Measurements from ENCODE around the gene SPTBN1. TPM values are rescaled to one million over a fixed set of nuclear protein-coding genes. Genes with fewer than 3 reads are reported as not detected.

The SPTBN1 gene
- total and polyA plus RNA-seq, 2 experiments from 2014 or later: 58.1 to 204 TPM

DNA sequence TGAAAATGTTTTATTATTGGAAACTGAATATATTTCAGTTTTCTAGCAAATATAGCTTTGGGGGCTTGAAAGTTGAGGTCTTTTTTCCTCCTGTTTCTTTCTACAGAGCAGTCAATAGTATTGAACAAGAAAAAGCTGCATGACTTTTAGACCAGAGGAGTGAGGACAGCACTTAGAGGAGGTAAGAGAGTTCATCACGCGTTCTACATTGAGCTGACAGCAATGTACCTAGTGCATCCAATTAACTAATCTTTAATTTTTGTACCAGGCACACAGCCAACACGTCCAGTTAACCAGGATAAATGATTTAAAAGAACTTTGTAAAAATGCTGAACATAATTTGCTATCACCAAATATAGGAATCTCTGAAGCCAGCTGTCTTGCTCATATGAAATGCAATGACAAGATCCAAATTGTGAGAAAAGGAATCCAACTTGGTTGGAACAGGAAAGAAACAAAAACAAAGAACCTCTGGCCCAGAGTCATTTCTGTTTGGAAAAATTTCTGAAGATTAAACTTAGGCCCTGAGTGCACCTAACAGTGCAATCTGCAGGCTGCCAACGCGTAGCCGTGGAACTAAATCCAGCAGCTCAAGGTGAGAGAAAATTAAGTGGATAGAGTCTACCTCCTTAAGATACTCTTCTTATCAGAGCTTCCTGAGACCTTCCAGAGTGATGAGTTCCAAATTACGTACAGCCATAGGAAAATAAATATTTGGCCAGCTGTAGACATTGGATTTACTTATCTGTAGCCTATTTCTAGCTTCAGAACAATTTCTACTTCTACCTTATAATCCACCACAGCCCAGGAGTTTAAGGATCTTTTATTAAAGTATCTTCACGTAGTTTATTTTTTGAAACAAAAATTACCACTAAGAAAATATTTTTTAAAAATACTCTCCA lies 20.6 kb upstream of the SPTBN1 start:
- H3K27ac Mint-ChIP-seq: no peak overlapping the region
- no peak overlapping the region for H2AFZ ChIP-seq

DNA sequence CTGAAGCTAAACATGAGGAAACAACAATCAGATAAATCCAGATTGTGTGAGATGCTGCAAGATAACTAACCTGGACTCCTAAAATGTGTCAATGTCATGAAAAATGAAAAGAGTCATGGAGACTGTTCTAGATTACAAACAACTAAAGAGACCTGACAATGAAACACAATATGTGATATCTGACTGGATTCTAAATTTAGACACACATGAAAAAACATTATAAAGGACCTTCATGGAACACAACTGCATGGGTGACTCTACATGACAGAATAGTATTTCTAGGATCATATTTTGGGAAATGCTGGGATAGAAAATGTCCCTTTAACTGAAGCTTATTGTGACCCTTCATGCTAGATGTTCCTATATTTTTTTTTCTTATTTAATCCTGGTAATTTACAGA lies 18.5 kb upstream of the SPTBN1 start:
- Histone ChIP-seq H3K79me2 (replicated peaks; ENCODE audit: insufficient read depth) (no peaks in the 10 kb centered on the region), H3K36me3 (ENCODE audit: insufficient read depth) (no peaks in the 10 kb centered on the region), H3K9me2 (ENCODE audit: insufficient read depth) (no peaks in the 10 kb centered on the region), H3K27me3 (ENCODE audit: insufficient read depth) (no peaks in the 10 kb centered on the region), H3K4me1 (ENCODE audit: insufficient read depth) (peaks cover 6% of the 10 kb centered on the region; the same call in 1 of the 2 replicates), H3K4me3 (no peak overlapping the region), H4K20me1 (replicated peaks; ENCODE audit: insufficient read depth) (no peaks in the 10 kb centered on the region), H3K27ac (ENCODE audit: low read depth) (no peak overlapping the region), H2AFZ (no peak overlapping the region), H3K4me2 (no peak overlapping the region), H3F3A (replicated peaks; ENCODE audit: low read depth) (no peaks in the 10 kb centered on the region)
- H3K27me3 Mint-ChIP-seq (ENCODE audit: insufficient read depth, low read depth, poor library complexity): no peaks in the 10 kb centered on the region
- DNase-seq (ENCODE audit: low spot score): no peak
- H3K4me1 Mint-ChIP-seq: no peaks in the 10 kb centered on the region
- no peak overlapping the region for H3K27ac Mint-ChIP-seq
- TF ChIP-seq, protein P1, sequence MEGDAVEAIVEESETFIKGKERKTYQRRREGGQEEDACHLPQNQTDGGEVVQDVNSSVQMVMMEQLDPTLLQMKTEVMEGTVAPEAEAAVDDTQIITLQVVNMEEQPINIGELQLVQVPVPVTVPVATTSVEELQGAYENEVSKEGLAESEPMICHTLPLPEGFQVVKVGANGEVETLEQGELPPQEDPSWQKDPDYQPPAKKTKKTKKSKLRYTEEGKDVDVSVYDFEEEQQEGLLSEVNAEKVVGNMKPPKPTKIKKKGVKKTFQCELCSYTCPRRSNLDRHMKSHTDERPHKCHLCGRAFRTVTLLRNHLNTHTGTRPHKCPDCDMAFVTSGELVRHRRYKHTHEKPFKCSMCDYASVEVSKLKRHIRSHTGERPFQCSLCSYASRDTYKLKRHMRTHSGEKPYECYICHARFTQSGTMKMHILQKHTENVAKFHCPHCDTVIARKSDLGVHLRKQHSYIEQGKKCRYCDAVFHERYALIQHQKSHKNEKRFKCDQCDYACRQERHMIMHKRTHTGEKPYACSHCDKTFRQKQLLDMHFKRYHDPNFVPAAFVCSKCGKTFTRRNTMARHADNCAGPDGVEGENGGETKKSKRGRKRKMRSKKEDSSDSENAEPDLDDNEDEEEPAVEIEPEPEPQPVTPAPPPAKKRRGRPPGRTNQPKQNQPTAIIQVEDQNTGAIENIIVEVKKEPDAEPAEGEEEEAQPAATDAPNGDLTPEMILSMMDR (conservative IDR thresholded peaks at IDR 0.05; ENCODE audit: low read depth in 2 of 2): no peak
- TF ChIP-seq STAT1 (IDR thresholded peaks at IDR 0.05; ENCODE audit: unreplicated experiment) (no peak), ZNF331 (CRISPR knock-in tag; IDR thresholded peaks at IDR 0.05; ENCODE audit: low read depth) (no peak), NANOG (IDR thresholded peaks at IDR 0.05; ENCODE audit: borderline replicate concordance) (no peak), EZH2phosphoT487 (IDR thresholded peaks at IDR 0.05; ENCODE audit: unreplicated experiment) (no peak)
- TF ChIP-seq, protein P2, sequence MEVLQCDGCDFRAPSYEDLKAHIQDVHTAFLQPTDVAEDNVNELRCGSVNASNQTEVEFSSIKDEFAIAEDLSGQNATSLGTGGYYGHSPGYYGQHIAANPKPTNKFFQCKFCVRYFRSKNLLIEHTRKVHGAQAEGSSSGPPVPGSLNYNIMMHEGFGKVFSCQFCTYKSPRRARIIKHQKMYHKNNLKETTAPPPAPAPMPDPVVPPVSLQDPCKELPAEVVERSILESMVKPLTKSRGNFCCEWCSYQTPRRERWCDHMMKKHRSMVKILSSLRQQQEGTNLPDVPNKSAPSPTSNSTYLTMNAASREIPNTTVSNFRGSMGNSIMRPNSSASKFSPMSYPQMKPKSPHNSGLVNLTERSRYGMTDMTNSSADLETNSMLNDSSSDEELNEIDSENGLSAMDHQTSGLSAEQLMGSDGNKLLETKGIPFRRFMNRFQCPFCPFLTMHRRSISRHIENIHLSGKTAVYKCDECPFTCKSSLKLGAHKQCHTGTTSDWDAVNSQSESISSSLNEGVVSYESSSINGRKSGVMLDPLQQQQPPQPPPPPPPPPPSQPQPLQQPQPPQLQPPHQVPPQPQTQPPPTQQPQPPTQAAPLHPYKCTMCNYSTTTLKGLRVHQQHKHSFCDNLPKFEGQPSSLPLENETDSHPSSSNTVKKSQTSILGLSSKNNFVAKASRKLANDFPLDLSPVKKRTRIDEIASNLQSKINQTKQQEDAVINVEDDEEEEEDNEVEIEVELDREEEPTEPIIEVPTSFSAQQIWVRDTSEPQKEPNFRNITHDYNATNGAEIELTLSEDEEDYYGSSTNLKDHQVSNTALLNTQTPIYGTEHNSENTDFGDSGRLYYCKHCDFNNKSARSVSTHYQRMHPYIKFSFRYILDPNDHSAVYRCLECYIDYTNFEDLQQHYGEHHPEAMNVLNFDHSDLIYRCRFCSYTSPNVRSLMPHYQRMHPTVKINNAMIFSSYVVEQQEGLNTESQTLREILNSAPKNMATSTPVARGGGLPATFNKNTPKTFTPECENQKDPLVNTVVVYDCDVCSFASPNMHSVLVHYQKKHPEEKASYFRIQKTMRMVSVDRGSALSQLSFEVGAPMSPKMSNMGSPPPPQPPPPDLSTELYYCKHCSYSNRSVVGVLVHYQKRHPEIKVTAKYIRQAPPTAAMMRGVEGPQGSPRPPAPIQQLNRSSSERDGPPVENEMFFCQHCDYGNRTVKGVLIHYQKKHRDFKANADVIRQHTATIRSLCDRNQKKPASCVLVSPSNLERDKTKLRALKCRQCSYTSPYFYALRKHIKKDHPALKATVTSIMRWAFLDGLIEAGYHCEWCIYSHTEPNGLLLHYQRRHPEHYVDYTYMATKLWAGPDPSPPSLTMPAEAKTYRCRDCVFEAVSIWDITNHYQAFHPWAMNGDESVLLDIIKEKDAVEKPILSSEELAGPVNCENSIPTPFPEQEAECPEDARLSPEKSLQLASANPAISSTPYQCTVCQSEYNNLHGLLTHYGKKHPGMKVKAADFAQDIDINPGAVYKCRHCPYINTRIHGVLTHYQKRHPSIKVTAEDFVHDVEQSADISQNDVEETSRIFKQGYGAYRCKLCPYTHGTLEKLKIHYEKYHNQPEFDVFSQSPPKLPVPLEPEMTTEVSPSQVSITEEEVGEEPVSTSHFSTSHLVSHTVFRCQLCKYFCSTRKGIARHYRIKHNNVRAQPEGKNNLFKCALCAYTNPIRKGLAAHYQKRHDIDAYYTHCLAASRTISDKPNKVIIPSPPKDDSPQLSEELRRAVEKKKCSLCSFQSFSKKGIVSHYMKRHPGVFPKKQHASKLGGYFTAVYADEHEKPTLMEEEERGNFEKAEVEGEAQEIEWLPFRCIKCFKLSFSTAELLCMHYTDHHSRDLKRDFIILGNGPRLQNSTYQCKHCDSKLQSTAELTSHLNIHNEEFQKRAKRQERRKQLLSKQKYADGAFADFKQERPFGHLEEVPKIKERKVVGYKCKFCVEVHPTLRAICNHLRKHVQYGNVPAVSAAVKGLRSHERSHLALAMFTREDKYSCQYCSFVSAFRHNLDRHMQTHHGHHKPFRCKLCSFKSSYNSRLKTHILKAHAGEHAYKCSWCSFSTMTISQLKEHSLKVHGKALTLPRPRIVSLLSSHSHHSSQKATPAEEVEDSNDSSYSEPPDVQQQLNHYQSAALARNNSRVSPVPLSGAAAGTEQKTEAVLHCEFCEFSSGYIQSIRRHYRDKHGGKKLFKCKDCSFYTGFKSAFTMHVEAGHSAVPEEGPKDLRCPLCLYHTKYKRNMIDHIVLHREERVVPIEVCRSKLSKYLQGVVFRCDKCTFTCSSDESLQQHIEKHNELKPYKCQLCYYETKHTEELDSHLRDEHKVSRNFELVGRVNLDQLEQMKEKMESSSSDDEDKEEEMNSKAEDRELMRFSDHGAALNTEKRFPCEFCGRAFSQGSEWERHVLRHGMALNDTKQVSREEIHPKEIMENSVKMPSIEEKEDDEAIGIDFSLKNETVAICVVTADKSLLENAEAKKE (CRISPR knock-in tag; IDR thresholded peaks at IDR 0.05): no peak
- H3K9me3 Mint-ChIP-seq: no peaks in the 10 kb centered on the region
- ATAC-seq: no peak
- H3K4me3 Mint-ChIP-seq: no peak overlapping the region
- no peaks in the 10 kb centered on the region for H3K36me3 Mint-ChIP-seq (ENCODE audit: low read depth)

More for the DNA sequence above, 20.6 kb upstream of the SPTBN1 start:
- DNase-seq (ENCODE audit: low spot score): no peak
- H4K20me1 ChIP-seq (replicated peaks; ENCODE audit: insufficient read depth): no peaks in the 10 kb centered on the region
- ATAC-seq: no peak
- TF ChIP-seq STAT1 (IDR thresholded peaks at IDR 0.05; ENCODE audit: unreplicated experiment) (no peak), ZNF114 (CRISPR knock-in tag; IDR thresholded peaks at IDR 0.05) (no peak), EZH2phosphoT487 (IDR thresholded peaks at IDR 0.05; ENCODE audit: unreplicated experiment) (no peak), JUNB (IDR thresholded peaks at IDR 0.05; ENCODE audit: unreplicated experiment) (no peak), NANOG (IDR thresholded peaks at IDR 0.05; ENCODE audit: borderline replicate concordance) (no peak)
- no peaks in the 10 kb centered on the region for H3F3A ChIP-seq (replicated peaks; ENCODE audit: low read depth)
- H3K4me1 ChIP-seq (ENCODE audit: insufficient read depth): peaks cover 6% of the 10 kb centered on the region; the same call in 1 of the 2 replicates
- H3K4me2 ChIP-seq: no peak overlapping the region
- Mint-ChIP-seq H3K9me3 (no peaks in the 10 kb centered on the region), H3K27me3 (ENCODE audit: insufficient read depth, low read depth, poor library complexity) (no peaks in the 10 kb centered on the region), H3K4me1 (peaks cover 2% of the 10 kb centered on the region; the same call in 2 of the 3 replicates), H3K4me3 (no peak overlapping the region), H3K36me3 (ENCODE audit: low read depth) (no peaks in the 10 kb centered on the region)
- no peaks in the 10 kb centered on the region for H3K79me2 ChIP-seq (replicated peaks; ENCODE audit: insufficient read depth)
- H3K9me2 ChIP-seq (ENCODE audit: insufficient read depth): no peaks in the 10 kb centered on the region
- no peaks in the 10 kb centered on the region for H3K27me3 ChIP-seq (ENCODE audit: insufficient read depth)
- no peaks in the 10 kb centered on the region for H3K36me3 ChIP-seq (ENCODE audit: insufficient read depth)
- H3K27ac ChIP-seq (ENCODE audit: low read depth): no peak overlapping the region
- no peak overlapping the region for H3K4me3 ChIP-seq

All from GM23338 (cell line).